Measurements from ENCODE around the gene CERKL. TPM values are rescaled to one million over a fixed set of nuclear protein-coding genes. Genes with fewer than 3 reads are reported as not detected.
"Not testable (repeated sequence)": the region's sequence is repeated elsewhere in the genome, so short reads cannot be mapped to it uniquely, and the experiment has no call there.

The CERKL gene
- 0.81 and 2.2 TPM in 2 replicates for total RNA-seq (2014; rRNA removed; shearing (Covaris generic))

GRCh38 chr2:181656450-181657291, at the start of gene CERKL:
Gene CERKL (minus strand): TSS chr2:181657105. CDS start chr2:181657006, 99 bp downstream.
- DNase-seq (ENCODE audit: low read depth) = peak; percentile 75

GRCh38 chr2:181702519-181702918, 45.6 kb upstream of the CERKL start:
- not testable (repeated sequence) for DNase-seq (ENCODE audit: low read depth)

- DNase-seq (ENCODE audit: low read depth) = no peak
Observed at GRCh38 chr2:181698223-181698622, 41.3 kb upstream of the CERKL start.

GRCh38 chr2:181697571-181697970, 40.7 kb upstream of the CERKL start:
- no peak for DNase-seq (ENCODE audit: low read depth)

- DNase-seq (ENCODE audit: low read depth) = no peak
Observed at GRCh38 chr2:181697126-181697525, 40.2 kb upstream of the CERKL start.

GRCh38 chr2:181694271-181694670, 37.4 kb upstream of the CERKL start:
- DNase-seq (ENCODE audit: low read depth) = no peak

- no peak for DNase-seq (ENCODE audit: low read depth)
Observed at GRCh38 chr2:181690860-181691259, 34.0 kb upstream of the CERKL start.

- DNase-seq (ENCODE audit: low read depth) = no peak
Observed at GRCh38 chr2:181686576-181687185, 29.8 kb upstream of the CERKL start.

GRCh38 chr2:181685150-181685688, 28.3 kb upstream of the CERKL start:
- no peak for DNase-seq (ENCODE audit: low read depth)

- DNase-seq (ENCODE audit: low read depth) = no peak
Observed at GRCh38 chr2:181684454-181685149, 27.7 kb upstream of the CERKL start.

- peak; percentile 83 for DNase-seq (ENCODE audit: low read depth)
Observed at GRCh38 chr2:181683518-181684453, 26.9 kb upstream of the CERKL start.

- no peak for DNase-seq (ENCODE audit: low read depth)
Observed at GRCh38 chr2:181682795-181683517, 26.1 kb upstream of the CERKL start.

- DNase-seq (ENCODE audit: low read depth) = no peak
Observed at GRCh38 chr2:181682026-181682789, 25.3 kb upstream of the CERKL start.

GRCh38 chr2:181680937-181681811, 24.3 kb upstream of the CERKL start:
- no peak for DNase-seq (ENCODE audit: low read depth)

- DNase-seq (ENCODE audit: low read depth) = peak; percentile 56
Observed at GRCh38 chr2:181680055-181680936, 23.4 kb upstream of the CERKL start, which contains the start of gene NEUROD1. Gene NEUROD1 (minus strand): TSS chr2:181680517. CDS start chr2:181678860, 1,657 bp downstream.

- no peak for DNase-seq (ENCODE audit: low read depth)
Observed at GRCh38 chr2:181679544-181679979, 22.7 kb upstream of the CERKL start.

GRCh38 chr2:181678861-181679543, 22.1 kb upstream of the CERKL start:
- no peak for DNase-seq (ENCODE audit: low read depth)
